Islet of Langerhans (tissue), 1 donor: ENCODE results near the gene DNAJC2.
"Not testable (repeated sequence)": the region's sequence is repeated elsewhere in the genome, so short reads cannot be mapped to it uniquely, and the experiment has no call there.

Experiments
- FAIRE-seq: peaks from one replicate; lab custom pipeline; 2011; peaks lifted over from hg19 to GRCh38; lab: Jason Lieb, UNC

DNAJC2 gene

DNA sequence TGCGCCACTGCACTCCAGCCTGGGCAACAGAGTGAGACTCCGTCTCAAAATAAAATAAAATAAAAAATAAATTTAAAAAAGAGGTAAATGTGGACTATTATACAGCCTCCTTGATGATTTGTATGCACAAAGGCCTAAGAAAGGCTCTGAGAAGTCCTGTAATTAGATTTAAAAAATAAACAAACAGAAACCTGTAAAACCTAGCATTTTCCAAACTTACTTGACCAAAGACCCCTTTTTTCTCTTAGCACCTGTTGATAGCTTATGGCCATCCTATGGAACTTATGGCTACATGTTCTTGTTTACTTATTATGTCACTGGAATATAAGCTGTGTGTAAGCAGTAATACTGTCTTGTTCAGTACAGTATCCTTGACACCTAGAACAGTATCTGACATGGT lies 5.7 kb downstream of the DNAJC2 start:
- no peak for FAIRE-seq

DNA sequence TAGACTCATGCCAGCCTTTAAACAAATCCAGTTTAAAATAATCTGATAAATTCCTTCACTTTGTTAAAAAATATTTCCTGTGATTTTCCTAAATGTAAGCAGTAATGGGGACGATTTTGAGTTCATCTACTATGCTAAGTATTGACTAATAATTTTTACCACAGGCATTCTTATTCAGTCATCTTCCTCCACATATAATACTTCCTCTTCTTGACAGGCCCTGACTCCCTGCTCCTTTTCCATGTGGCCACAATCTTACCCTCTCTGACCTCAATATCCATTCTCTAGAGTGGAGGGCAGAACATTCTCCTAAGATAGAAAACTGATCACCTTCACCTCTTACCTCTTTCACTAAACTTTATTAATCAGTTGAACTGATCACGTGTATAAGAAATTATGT lies 7.8 kb downstream of the DNAJC2 start:
- no peak for FAIRE-seq

DNA sequence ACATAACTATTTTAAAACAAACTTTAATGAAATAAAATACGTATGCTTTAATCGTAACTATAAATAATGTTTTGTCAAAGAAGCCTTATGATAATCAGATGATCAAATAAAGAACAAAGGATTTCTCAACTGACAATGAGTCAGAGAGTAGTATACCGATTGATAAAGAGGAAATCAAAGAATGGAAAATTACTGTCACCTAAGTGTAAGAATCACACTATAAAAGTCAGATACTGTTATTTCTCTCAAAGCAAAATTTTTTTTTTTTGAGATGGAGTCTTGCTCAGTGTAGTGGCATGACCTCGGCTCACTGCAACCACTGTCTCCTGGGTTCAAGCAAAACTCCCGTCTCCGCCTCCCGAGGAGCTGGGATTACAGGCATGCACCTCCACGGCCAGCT lies 18.8 kb downstream of the DNAJC2 start:
- FAIRE-seq, result no peak

DNA sequence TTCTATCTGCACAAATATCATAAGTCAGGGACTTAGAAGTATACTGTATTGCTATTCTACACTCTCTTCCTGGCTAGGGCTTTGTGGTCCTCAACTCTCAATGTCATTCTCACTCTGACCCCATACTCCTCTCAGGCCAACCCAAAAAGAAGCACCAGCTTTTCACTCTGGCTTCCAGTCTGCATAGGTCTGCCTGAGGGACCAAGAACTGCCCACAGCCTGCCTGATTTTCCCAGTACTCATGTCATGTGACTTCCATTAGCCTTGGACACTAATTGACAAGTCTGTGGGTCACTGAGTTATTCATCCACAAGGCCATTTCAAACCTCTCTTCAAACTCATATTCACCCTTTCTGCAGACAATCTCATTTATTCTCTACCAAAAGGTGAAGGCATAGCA lies 27.6 kb downstream of the DNAJC2 start:
- FAIRE-seq, result no peak

DNA sequence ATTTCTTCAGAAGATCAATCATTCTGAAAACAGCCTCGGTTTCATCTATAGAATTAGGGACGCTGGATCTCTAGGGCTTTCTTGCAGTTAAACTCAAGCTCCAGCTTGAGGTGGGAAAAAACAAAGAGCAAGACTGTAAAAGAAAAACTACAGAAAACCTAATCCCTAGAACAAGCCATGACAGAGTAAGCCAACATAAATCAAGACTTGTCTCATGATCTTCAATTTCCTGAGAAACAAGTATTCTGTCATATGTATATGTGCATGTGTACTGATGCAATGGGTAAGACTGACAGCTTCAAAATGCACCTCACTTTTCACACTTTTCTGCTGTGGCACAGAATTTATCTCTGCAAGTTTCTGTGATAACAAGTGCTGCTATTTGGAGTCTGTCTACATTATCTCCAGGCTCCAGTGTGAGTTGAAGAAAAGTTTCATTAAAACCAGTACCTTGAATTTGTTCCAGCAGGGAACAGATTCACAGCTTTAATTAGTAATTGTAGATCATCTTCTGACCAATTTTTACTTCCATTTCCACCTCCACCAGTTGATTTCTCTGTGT lies 28.1 kb downstream of the DNAJC2 start:
- no peak for FAIRE-seq

DNA sequence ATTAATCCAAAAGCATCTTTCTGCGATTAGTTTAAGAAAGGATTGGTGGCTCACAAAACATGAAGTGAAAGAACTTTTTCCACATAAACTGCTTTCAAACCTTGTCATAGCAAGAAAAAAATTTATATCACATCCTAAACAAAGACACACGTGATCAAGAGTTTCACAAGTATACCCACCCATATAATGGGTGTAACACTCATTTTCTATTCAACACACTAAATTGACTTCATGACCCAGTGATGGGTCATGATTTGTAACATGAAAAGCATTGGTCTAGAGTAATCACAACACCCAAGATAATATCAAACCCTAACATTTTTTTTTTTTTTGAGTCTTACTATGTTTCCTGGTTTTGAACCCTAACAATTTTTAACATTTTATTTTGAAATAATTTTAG lies 29.7 kb downstream of the DNAJC2 start:
- no peak for FAIRE-seq

DNA sequence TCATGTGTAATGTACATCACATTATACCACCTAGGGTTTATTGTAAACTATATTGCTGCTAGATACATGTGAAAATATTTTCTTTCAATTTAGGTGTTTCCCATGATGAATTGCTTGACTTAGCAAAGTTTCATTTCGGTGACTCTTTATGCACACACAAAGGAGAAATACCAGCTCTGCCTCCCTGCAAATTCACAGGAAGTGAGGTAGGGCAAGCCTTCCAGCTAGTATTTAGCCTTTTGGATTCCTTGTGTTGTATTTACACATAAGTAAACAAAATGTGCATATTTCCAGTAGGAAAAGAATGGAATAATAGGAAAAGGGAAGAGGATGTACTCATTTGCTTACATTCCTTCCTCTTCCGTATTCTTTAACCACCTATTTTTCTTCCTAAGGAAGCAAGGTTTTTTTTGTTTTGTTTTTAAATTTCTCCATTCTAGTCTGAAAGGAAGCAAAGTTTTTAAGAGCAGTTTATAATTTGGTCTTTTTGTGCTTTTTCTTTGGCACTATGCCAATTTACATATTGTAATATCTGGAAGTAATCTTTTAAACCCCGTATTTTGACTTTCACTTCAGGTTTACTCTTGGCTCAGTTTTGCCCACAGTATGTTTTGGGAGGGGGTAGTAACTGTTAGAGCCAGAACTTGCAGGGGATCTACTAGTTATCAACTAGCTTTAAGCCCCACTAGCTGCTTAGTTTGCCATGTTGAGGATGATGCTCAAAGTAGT lies 36.9 kb downstream of the DNAJC2 start:
- FAIRE-seq, result peak; percentile 21

DNA sequence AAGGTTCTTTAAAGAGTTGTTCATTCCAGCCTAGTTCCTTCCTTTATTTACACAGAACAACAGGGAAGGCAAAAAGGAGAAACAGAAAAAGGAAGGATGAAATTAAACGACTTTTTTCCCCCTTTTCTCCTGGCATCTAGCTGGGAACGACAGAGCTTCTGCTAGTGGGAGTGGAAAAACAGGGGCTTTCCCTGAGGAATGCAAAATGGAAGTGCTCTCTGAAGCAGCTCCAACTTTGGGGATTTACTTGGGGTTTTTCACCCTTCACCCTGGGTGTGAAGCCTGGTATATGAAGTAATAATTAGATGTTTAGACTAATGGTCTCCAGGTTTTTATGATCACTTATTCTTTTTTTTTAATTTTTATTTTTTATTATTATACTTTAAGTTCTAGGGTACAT lies 43.1 kb downstream of the DNAJC2 start:
- FAIRE-seq, result no peak

DNA sequence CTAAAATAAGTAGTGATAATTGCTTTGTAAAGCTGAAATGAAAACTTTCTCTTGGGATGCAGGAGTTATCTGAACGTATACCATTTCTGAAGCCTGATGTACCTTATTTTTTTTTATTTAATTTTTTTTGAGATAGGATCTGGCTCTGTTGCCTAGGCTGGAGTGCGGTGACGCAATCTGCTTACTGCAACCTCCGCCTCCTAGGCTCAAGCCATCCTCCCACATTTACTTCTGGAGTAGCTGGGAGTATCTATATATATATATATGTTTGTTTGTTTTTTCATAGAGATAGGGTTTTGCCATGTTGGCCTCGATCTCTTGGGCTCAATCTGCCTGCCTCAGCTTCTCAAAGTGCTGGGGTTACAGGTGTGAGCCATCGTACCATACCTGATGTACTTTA lies 44.9 kb downstream of the DNAJC2 start:
- no peak for FAIRE-seq

DNA sequence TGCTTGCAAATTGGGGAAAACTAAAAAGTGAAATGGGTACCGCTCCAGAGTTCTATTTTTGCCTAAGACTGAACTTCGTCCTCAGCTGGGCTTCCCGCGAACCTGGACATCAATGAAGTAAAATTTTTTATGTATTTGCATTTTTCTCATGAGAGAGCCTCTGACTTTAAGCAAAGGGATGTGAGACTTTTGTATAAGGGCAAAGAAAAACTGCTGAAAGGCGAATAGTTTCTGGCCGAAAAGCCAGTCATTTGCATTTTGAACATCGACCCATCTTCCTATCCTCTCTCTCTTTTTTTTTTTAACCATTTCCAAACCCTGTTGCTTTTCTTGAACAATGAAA lies 46.8 kb downstream of the DNAJC2 start:
- no peak for FAIRE-seq

DNA sequence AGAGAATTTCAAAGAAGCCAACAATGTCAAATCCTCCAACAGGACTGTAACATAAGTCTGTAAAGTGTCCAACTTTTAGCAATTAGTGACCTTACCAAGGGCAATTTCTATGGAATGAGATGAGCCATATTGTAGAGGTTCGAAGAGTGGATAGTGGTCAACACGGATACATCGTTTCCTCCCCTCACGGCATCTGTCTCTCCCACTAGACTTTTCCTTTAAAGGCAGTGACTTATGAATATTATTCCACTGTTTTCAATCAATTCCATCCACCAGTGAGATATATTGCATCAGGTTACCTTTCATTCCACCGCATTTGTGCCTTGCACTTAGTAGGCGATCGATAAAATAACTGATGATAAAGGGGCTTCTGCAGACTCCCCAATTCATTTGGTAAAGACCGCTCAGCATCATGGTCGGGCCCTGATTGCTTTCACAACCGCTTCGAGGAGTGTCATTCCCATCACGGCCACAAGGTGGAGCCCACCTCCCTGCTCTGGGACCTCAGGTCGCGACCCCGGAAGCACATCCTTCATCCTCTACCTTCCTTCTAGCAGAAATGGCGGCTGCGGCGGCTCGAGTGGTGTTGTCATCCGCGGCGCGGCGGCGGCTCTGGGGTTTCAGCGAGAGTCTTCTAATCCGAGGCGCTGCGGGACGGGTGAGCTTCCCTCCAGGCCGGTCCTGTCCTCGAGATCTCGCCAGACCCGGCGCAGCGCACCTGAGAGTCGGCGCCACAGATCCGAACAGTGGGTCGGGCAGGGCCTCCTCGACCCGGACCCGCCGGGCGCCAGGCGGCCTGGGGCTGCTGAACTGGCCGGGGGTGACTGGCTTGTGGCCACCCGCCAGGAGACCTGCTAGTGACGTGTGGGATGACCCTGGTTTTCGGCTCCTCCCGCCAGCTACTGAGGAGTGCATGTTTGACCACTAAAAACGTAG lies 47.4 kb downstream of the DNAJC2 start, which contains the start of gene PMPCB:
TSS of gene PMPCB (plus strand) at position 535 of the 936 bp plus-strand sequence. CDS start at position 560, 25 bp downstream.
- no peak for FAIRE-seq

DNA sequence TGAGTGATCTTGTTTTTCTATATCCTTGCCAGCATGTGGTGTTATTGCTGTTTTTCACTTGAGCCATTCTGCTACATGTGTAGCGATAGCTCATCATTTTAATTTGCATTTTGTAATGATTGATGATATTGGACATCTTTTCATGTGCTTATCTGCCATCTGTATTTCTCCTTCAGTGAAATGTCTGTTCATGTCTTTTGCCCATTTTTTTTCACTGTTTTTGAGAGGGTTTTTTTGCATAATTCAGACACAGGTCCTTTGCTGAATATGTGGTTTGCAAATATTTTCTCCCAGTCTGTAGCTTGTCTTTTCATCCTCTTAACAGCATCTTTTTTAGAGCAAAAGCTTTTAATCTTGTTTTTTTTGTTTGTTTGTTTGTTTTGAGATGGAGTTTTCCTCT lies 51.0 kb downstream of the DNAJC2 start:
- no peak for FAIRE-seq

DNA sequence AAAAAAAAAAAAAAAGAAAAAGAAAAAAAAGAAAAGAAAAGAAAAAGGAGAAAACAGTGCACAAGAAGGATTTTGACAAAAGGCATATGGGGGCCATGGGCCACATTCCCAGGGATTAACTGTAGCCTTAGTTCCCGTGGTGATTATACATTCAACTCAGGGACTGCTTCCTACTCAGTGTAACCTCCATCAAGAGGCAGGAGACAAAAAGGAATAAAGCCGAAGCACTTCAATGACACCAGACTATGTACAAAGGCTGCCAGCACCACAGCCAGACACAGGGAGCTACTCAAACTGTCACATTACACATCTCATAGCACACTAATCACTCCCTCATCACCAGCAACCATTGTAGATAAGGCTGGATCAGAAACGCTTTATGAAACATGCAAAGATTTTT lies 52.4 kb downstream of the DNAJC2 start:
- no peak for FAIRE-seq

DNA sequence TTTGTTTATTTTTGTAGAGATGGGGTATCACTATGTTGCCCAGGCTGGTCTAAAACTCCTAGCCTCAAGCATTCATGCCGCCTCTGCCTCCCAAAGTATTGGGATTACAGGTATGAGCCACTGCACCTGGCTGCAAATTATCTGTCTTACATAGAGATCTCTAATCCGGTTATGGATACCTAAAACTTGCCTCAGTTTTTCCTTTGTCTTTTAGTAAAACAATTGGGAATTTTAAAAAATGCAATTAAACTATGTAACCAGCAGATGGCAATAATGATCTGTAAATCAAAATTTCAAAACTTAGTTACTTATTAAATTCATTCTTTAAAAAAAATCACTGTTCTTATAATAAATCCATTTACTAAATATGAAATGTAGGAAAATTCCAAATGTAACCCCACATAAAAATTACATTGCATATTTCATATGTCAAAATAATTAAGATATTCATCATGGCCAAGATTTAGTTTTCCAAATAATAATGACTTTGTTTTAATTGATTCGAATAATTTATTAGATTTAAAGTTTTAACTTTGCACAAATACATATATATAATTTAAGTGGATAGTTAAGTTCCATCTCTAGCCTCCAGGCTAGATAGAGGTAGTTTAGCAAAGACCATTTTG lies 61.7 kb downstream of the DNAJC2 start:
- FAIRE-seq, result not testable (repeated sequence)

DNA sequence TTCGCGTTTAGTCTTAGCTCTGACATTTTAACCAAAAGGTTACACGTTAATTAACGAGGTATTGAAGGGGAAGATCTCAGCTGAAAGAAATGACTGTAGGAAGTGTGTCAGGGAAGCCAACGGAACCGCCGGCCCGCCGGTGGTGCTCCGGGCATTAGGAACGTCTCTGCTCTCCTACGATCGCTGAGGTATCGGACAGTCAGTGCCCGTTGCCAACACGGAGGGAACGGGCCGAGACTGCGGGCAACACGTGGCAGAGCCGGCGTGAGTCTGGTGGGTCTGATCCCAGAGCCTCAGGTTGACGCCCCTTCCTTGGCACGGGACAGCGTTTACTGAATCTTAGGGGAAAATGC lies 63.8 kb downstream of the DNAJC2 start:
- not testable (repeated sequence) for FAIRE-seq

DNA sequence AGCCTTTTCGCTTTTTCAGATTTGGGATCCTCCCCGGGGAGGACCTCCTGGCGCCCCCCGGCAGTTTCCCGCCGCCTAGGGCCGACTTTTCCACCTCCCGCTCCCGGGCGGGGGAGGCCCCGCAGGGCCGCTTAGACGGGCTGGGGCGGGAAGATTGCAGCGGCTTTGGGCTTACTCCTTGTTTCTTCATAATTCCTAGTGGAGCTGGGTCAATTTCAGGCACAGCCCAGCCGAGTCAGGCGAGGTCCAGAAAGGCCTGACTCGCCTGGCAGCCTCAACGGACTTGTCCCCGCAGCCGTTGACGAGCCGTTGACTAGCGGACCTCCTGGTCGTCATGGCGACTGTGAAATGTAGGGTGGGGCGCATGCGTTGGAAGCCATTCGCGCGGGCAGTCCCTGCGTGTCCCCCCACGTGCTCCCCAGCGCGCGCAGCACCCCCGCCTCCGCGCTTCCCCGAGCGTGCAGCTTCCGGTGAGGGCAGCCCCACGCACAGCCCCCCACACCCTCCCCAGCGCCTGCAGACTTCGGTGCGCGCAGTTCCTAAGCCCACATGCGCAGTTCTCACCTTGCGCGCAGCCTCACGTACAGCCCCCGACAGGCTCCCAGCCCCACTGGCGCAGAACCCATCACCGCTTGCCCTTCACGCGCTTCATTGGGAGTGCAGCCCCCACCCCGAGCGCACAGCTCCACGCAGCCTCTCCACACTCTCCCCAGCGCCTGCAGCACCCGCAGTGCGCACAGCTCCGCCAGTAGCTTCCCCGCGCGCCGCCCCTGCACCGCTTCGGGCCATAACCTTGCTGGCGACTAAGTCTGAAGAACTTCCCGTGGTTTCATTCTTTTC lies 64.4 kb downstream of the DNAJC2 start:
- not testable (repeated sequence) for FAIRE-seq

DNA sequence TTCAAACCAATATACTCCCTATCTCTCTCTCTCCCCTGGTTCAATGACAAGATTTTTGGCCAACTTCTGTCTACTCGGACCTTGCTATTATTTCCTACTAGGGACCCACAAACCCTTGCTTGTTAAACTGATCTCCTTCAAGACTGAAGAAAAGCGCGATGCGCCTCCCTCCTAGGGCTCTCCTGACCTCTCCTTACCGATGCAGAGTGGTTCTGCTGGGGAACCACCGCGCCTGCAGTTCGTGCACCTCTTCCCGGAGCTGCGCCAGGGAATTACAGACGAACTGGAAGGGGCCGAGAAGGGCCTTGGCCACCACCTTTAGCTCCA lies 65.0 kb downstream of the DNAJC2 start:
- FAIRE-seq, result not testable (repeated sequence)

DNA sequence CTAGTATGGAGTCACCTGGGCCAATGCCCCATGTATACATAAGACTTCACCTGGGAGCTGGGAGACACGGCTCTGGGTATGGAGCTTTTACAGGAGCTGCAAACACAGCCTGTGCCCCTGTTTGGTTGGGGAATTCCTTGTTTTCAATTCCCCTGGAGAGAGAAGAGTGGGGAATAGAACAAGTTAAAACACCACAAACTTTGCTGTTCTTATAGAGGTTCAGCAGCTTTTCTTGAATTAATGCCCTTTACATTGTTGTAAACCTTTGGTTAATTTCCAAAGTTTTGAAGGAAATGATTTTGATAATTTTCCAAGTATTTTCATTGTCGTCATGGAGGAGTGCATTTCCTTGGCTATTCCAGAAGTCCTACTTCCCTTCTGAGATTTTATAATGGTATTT lies 66.4 kb downstream of the DNAJC2 start:
- not testable (repeated sequence) for FAIRE-seq

DNA sequence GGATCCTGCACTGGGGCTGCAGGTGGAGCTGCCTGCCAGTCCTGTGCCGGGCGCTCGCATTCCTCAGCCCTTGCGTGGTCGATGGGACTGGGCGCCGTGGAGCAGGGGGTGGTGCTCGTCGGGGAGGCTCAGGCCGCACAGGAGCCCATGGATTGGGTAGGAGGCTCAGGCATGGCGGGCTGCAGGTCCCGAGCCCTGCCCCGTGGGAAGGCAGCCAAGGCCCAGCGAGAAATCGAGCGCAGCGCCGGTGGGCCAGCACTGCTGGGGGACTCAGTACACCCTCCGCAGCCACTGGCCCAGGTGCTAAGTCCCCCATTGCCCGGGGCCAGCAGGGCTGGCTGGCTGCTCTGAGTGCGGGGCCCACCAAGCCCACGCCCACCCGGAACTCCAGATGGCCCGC lies 69.7 kb downstream of the DNAJC2 start:
- FAIRE-seq, result not testable (repeated sequence)

DNA sequence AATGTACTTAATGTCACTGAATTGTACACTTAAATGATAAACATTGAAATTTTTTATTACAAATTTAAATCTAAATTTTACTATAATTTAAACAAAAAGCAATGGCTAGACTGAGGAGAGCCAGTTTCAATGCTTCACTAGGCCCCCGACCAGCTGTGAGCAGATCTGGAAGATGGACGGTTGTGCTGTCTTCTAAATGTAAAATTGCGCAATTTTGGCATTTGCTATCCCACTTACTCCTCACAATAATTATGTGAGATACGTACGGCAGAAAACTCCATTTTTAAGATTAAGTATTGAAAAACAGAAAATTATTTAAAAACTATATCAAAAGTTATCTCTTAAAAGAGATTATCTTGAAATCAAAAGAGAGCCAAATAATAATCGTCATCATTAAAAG lies 71.2 kb downstream of the DNAJC2 start:
- FAIRE-seq, result not testable (repeated sequence)

DNA sequence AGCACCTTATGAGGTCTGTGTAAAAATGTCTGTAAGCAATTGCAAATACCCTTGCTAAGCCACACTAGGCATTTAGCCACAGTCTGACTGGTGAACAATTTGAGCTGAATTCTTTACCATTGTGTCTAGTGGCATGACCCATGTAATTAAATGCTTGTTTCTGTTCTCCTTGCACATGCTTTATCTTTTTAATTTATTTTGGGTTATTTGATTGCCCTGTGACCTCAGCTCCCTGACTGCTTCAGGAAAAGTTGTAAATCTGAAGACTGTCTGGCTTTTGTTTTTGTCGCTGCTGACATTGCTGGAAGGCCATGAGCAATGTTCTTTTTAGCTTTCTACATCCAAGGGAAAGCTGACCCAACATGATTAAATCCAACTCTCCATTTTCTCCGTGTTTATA lies 78.3 kb downstream of the DNAJC2 start:
- not testable (repeated sequence) for FAIRE-seq

DNA sequence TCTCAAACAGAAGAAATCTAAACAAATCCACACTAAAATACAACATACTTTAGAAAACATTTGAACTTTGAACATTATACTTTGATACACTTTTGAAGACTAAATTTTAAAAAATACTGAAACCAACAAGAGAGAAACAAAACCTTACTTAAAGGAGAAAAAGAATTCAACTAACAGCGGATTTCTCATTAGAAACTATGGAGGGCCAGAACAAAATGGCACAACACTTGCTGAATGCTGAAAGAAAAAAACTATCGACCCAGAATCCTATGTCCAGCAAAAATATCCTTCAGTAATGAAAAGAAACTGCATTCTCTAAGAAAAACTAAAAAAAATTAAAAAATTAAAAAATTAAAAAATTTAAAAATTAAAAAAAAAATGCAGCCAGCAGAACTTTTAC lies 80.5 kb downstream of the DNAJC2 start:
- not testable (repeated sequence) for FAIRE-seq
